HG02678 (cell line): ENCODE results near the gene ENPP6.
"Not testable (repeated sequence)": the region's sequence is repeated elsewhere in the genome, so short reads cannot be mapped to it uniquely, and the experiment has no call there.

Experiments used
- ATAC-seq: cut with Tn5 transposase; IDR thresholded peaks from one replicate; pipeline ENCODE4 v1.9.1; 2021; ENCODE audit warnings: mild to moderate bottlenecking, moderate library complexity; ENCODE audit not compliant: unreplicated experiment

Gene ENPP6

GRCh38 chr4:184150102-184150839 is 67.4 kb downstream of the ENPP6 start:
- no peak for ATAC-seq

DNA sequence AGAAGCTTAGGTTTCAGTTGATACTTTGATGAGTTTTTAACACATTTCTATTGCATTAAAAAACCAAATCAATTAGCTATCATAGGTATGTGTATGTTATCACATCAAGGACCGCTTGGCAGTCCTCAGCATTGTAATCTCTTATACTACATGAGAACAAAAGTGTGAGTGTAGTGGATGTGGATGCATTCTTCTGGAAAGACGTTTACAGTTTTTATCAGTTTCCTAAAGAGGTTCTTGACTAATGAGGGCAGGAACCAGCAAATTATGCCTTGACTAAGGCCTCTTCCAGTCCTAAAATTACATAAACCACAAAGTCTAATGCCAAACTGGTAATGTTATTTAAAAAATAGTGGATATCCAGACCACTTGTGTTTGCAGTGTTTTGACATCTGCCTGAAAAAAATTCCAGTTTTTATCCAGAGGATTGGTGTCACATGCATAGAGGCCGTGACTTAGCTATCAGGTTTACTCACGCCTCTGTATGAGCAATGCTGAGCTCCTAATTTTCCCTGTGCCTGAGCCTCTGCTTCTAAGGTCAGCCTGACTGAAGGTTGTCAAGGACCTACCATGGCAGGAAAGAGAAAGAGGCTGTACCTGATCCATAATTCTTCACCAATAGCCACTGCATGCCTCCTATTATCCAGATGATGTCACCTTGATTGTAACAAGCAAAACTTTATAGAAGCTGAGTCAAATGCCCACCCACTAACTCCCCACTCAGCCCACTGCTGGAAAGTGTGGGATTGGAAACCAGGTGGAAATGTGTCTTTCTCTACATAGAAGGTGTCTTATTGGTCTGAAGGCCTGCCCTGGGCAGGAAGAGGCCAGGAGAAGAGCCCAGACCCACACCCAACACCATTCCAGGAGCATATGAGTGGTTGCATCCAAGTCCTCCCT is 68.7 kb downstream of the ENPP6 start:
- ATAC-seq = no peak

- no peak for ATAC-seq
Measured at GRCh38 chr4:184147858-184148737, 69.6 kb downstream of the ENPP6 start.

- no peak for ATAC-seq
Measured at GRCh38 chr4:184146951-184147350, 70.7 kb downstream of the ENPP6 start.

GRCh38 chr4:184145596-184145995 is 72.1 kb downstream of the ENPP6 start:
- ATAC-seq = no peak

- no peak for ATAC-seq
Measured at GRCh38 chr4:184143770-184144564, 73.7 kb downstream of the ENPP6 start.

GRCh38 chr4:184142121-184143000 is 75.3 kb downstream of the ENPP6 start:
- no peak for ATAC-seq

- not testable (repeated sequence) for ATAC-seq
Measured at GRCh38 chr4:184140901-184141300, 76.8 kb downstream of the ENPP6 start.

DNA sequence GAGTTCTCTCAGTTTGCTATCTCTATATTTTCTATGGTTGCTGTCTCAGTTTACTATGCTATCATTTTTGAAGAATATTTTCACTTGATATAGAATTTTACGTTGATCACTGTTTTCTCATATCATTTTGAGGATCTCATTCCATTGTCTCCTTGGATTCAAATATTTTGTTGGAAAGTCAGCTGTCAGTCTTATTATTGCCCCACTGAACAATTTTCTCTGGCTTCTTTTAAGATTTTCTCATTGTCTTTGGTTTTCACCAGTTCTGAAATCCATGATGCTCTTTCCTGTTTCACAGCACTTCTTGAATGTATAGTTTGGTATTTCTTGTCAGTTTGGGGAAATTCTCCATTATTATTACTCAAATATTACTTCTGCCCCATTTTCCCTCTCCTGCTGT is 81.1 kb downstream of the ENPP6 start:
- no peak for ATAC-seq

DNA sequence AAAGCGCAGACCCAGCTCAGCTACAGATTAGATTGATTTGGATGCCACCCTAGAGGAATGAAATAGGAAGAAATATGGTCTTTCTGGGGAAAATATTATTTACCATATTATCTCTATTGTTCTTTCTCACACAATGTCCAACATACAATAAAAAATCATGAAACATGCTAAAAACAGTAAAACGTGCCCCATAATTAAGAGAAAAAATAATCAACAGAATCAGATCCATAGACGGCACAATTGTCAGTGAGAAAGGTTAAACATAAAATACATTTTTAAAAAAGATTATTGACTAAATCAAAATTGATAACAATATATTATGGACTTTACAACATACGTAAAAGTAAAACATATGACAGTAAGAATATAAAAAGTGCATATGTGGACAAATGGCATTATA is 90.9 kb downstream of the ENPP6 start:
- ATAC-seq = no peak

GRCh38 chr4:184122631-184123408 is 94.9 kb downstream of the ENPP6 start:
- ATAC-seq = no peak

DNA sequence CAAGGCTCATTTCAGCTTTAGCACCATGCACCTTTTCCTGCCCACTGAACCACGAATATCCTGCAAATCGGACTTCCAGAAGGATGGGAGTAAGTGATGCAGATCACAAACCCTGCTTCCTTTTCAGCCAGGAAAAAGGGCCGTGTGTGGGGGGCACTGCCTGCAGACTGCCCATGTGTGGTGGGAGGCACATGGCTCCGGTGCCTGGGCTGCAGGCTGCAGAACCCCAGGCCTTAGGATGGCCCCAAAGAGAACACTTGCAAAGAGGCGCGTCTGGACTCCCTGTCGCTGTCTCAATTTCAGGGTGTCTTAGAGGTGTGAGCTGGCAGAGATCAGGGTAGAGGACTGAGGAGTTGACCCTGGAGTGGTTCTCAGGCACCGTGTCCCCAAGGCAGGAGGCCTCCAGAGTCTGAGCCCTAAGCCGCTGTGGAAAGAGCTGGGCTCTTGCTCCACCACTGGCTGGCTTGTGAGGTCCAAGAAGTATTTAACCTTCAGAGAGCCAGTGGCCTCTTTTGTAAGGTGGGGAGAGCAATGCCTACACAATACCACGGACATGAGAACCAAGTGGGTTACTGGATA is 97.0 kb downstream of the ENPP6 start:
- ATAC-seq = no peak

- ATAC-seq = no peak
Measured at GRCh38 chr4:184117662-184118199, 99.9 kb downstream of the ENPP6 start.

GRCh38 chr4:184115399-184115798 is 102.3 kb downstream of the ENPP6 start:
- no peak for ATAC-seq

GRCh38 chr4:184114431-184114830 is 103.2 kb downstream of the ENPP6 start:
- no peak for ATAC-seq

DNA sequence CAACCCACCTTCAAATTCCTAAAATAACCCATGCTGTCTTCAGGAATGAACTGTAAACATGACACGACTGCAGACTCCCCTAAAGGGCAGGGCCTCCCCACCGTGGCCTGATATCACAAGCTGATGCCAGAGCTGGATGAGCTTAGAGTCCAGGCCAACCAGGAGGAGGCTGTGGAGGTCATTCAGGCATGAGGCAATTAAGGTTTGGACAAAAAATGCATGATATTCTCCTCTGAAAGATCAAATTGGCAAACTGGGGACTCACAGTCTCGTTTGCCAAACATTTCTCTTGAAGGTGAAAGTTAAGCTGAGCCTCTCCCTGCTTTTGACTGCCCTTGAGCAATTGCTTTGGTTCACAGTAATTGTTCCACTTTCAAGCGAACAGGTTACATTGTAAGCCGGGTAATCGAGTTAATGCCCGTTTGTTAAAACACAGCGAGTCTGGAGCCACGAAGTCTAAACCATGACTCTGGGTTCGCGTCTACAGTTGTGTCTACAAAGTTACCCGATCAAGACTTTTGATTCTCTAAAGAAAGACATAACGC is 105.6 kb downstream of the ENPP6 start:
- no peak for ATAC-seq

DNA sequence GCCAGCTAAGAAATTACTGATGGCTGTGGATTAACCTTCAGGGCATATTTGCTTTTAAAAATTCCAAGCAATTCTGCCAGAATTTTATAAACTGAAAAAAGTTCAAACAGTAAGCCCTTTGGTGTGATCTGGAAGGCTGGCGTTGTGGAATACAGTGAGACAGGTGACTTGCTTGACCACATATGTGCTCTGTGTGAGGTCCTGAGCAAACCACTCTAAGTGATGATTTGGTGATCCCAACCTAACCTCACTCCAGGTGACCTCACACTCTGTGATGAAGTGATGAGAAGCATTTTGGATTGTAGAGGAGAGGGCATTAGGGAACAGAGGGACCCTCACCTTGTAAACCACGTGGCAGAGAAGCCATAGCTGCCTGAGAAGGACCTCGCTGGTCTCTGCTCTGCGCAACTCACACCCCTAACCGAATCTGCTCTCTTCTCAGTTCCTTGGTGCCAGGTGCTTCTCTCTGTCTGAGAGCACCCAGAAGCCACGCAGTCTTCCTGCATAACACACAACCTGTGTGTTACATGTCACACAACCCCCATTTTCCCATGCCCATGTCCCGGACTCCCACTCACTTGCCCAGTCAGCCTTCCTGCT is 106.3 kb downstream of the ENPP6 start:
- ATAC-seq = no peak
